ENCODE measurements around the gene PMEPA1. TPM values are rescaled to one million over a fixed set of nuclear protein-coding genes. Genes with fewer than 3 reads are reported as not detected.

The PMEPA1 gene
- total and polyA plus RNA-seq, 2 experiments from 2014 or later, result 7.3 to 15.4 TPM

- H3F3A ChIP-seq (replicated peaks; ENCODE audit: low read depth), result no peaks in the 10 kb centered on the region
- no peaks in the 10 kb centered on the region for H3K36me3 ChIP-seq (ENCODE audit: insufficient read depth)
- no peak overlapping the region for H3K4me3 ChIP-seq
- peaks cover 17% of the 10 kb centered on the region for H3K79me2 ChIP-seq (replicated peaks; ENCODE audit: insufficient read depth)
- peaks cover 4% of the 10 kb centered on the region; the same call in 1 of the 3 replicates for H3K36me3 Mint-ChIP-seq (ENCODE audit: low read depth)
- DNase-seq (ENCODE audit: low spot score) (no peak), ATAC-seq (no peak)
- H2AFZ ChIP-seq, result no peak overlapping the region
- no peak overlapping the region; the same call in 2 of the 3 replicates for H3K4me3 Mint-ChIP-seq
- no peaks in the 10 kb centered on the region for H3K27me3 ChIP-seq (ENCODE audit: insufficient read depth)
- H4K20me1 ChIP-seq (replicated peaks; ENCODE audit: insufficient read depth), result peaks cover 10% of the 10 kb centered on the region
- H3K27ac Mint-ChIP-seq, result no peak overlapping the region
- TF ChIP-seq ZNF331 (CRISPR knock-in tag; IDR thresholded peaks at IDR 0.05; ENCODE audit: low read depth) (no peak), NANOG (IDR thresholded peaks at IDR 0.05; ENCODE audit: borderline replicate concordance) (no peak), JUNB (IDR thresholded peaks at IDR 0.05; ENCODE audit: unreplicated experiment) (no peak), ZNF114 (CRISPR knock-in tag; IDR thresholded peaks at IDR 0.05) (no peak), EZH2phosphoT487 (IDR thresholded peaks at IDR 0.05; ENCODE audit: unreplicated experiment) (no peak), POLR2AphosphoS5 (IDR thresholded peaks at IDR 0.05; ENCODE audit: low read depth) (no peak), CREB1 (CRISPR knock-in tag; IDR thresholded peaks at IDR 0.05; ENCODE audit: low read depth) (no peak)
- no peaks in the 10 kb centered on the region; the same call in 2 of the 3 replicates for H3K9me3 Mint-ChIP-seq
- no peak overlapping the region for H3K4me2 ChIP-seq
- H3K9me2 ChIP-seq (ENCODE audit: insufficient read depth), result no peaks in the 10 kb centered on the region
- peaks cover 30% of the 10 kb centered on the region for H3K4me1 Mint-ChIP-seq
- H3K4me1 ChIP-seq (ENCODE audit: insufficient read depth), result peaks cover 14% of the 10 kb centered on the region
- no peak overlapping the region for H3K27ac ChIP-seq (ENCODE audit: low read depth)
- peaks cover 18% of the 10 kb centered on the region for H3K27me3 Mint-ChIP-seq (ENCODE audit: insufficient read depth, low read depth, poor library complexity)
Observed at GRCh38 chr20:57712851-57713504, 3.2 kb upstream of the PMEPA1 start.

- H3K4me2 ChIP-seq, result no peak overlapping the region
- H3K4me1 ChIP-seq (ENCODE audit: insufficient read depth), result peaks cover 21% of the 10 kb centered on the region
- no peak for ATAC-seq
- H3K9me2 ChIP-seq (ENCODE audit: insufficient read depth), result no peaks in the 10 kb centered on the region
- no peak overlapping the region for H2AFZ ChIP-seq
- no peak for DNase-seq (ENCODE audit: low spot score)
- no peaks in the 10 kb centered on the region for H3K36me3 ChIP-seq (ENCODE audit: insufficient read depth)
- H3K79me2 ChIP-seq (replicated peaks; ENCODE audit: insufficient read depth), result peaks cover 24% of the 10 kb centered on the region
- Mint-ChIP-seq H3K4me3 (no peak overlapping the region; the same call in 2 of the 3 replicates), H3K9me3 (no peaks in the 10 kb centered on the region; the same call in 2 of the 3 replicates), H3K27ac (no peak overlapping the region), H3K4me1 (peaks cover 33% of the 10 kb centered on the region), H3K36me3 (ENCODE audit: low read depth) (peaks cover 8% of the 10 kb centered on the region; the same call in 1 of the 3 replicates), H3K27me3 (ENCODE audit: insufficient read depth, low read depth, poor library complexity) (peaks cover 18% of the 10 kb centered on the region)
- H3K27ac ChIP-seq (ENCODE audit: low read depth), result no peak overlapping the region
- H4K20me1 ChIP-seq (replicated peaks; ENCODE audit: insufficient read depth), result peaks cover 16% of the 10 kb centered on the region
- H3K4me3 ChIP-seq, result no peak overlapping the region
- H3F3A ChIP-seq (replicated peaks; ENCODE audit: low read depth), result no peaks in the 10 kb centered on the region
- H3K27me3 ChIP-seq (ENCODE audit: insufficient read depth), result no peaks in the 10 kb centered on the region
- no peak for TF ChIP-seq REST (IDR thresholded peaks at IDR 0.05; ENCODE audit: unreplicated experiment)
- no peak for TF ChIP-seq JUNB (IDR thresholded peaks at IDR 0.05; ENCODE audit: unreplicated experiment)
Observed at GRCh38 chr20:57712341-57712740, 2.5 kb upstream of the PMEPA1 start.

Data from GM23338 (cell line).